Liver (tissue), 3 donors: ENCODE data around the gene PLA2G3.

ENCODE experiments used
- EGR1 ChIP-seq, 2 donors: IDR thresholded peaks; 2 replicates each; pipeline ENCODE4 v1.6.1; 2016 to 2018; ENCODE audit warnings: antibody characterized with exemption in 2 of 2, low read depth in 2 of 2
- TF ChIP-seq, protein P1 (sequence below): IDR thresholded peaks from 2 replicates; pipeline ENCODE4 v1.6.1; 2016; ENCODE audit warnings: antibody characterized with exemption, mild to moderate bottlenecking
- TF ChIP-seq, protein P2 (sequence below): fragments of 150-350 bp; IDR thresholded peaks from 2 replicates; pipeline ENCODE4 v1.5.1; 2017; ENCODE audit warnings: improper control_type of control experiment, low read depth, low read length; ENCODE audit not compliant: missing input control
- TF ChIP-seq, protein P3 (sequence below): IDR thresholded peaks from 2 replicates; pipeline ENCODE4 v1.6.1; 2016; ENCODE audit warnings: antibody characterized with exemption
- donor health status: healthy.
- donor health status: healthy.

DNA sequence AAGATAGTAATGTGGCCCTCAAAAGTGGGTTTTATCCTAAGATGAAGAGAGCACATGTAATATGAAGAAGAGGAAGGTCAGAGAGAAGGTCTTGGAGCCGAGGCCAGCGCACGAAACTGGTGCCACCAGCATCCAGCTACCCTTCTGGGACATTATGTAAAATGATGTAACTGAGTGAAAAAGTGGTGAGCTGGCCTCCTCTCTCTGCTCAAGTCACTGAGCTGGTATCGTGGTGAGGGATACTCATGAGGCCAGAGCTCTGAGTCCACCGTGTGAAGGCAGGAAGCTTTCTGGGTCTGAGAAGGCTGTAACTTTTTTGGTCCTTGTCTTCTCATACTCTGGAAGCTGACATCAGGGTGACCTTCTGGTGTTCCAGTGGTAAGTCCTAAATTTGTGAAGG, 44.7 kb upstream of the PLA2G3 start:
- TF ChIP-seq, protein P1, sequence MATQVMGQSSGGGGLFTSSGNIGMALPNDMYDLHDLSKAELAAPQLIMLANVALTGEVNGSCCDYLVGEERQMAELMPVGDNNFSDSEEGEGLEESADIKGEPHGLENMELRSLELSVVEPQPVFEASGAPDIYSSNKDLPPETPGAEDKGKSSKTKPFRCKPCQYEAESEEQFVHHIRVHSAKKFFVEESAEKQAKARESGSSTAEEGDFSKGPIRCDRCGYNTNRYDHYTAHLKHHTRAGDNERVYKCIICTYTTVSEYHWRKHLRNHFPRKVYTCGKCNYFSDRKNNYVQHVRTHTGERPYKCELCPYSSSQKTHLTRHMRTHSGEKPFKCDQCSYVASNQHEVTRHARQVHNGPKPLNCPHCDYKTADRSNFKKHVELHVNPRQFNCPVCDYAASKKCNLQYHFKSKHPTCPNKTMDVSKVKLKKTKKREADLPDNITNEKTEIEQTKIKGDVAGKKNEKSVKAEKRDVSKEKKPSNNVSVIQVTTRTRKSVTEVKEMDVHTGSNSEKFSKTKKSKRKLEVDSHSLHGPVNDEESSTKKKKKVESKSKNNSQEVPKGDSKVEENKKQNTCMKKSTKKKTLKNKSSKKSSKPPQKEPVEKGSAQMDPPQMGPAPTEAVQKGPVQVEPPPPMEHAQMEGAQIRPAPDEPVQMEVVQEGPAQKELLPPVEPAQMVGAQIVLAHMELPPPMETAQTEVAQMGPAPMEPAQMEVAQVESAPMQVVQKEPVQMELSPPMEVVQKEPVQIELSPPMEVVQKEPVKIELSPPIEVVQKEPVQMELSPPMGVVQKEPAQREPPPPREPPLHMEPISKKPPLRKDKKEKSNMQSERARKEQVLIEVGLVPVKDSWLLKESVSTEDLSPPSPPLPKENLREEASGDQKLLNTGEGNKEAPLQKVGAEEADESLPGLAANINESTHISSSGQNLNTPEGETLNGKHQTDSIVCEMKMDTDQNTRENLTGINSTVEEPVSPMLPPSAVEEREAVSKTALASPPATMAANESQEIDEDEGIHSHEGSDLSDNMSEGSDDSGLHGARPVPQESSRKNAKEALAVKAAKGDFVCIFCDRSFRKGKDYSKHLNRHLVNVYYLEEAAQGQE: no peak
- TF ChIP-seq, protein P2, sequence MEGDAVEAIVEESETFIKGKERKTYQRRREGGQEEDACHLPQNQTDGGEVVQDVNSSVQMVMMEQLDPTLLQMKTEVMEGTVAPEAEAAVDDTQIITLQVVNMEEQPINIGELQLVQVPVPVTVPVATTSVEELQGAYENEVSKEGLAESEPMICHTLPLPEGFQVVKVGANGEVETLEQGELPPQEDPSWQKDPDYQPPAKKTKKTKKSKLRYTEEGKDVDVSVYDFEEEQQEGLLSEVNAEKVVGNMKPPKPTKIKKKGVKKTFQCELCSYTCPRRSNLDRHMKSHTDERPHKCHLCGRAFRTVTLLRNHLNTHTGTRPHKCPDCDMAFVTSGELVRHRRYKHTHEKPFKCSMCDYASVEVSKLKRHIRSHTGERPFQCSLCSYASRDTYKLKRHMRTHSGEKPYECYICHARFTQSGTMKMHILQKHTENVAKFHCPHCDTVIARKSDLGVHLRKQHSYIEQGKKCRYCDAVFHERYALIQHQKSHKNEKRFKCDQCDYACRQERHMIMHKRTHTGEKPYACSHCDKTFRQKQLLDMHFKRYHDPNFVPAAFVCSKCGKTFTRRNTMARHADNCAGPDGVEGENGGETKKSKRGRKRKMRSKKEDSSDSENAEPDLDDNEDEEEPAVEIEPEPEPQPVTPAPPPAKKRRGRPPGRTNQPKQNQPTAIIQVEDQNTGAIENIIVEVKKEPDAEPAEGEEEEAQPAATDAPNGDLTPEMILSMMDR: no peak
- TF ChIP-seq EGR1 (IDR thresholded peaks at IDR 0.05; ENCODE audit: low read depth in 2 of 2): no peak
- TF ChIP-seq, protein P3, sequence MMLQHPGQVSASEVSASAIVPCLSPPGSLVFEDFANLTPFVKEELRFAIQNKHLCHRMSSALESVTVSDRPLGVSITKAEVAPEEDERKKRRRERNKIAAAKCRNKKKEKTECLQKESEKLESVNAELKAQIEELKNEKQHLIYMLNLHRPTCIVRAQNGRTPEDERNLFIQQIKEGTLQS: no peak
